GM19452 (cell line): ENCODE data around the gene OSBPL10.
A peak's percentile ranks its signal among the peaks of the same experiment; 100 is the strongest.

Experiments used
- ATAC-seq: cut with Tn5 transposase; IDR thresholded peaks from one replicate; pipeline ENCODE4 v1.9.1; 2021; ENCODE audit not compliant: unreplicated experiment

The OSBPL10 gene

GRCh38 chr3:31959951-31960792 lies 20.9 kb downstream of the OSBPL10 start:
- ATAC-seq: peak; percentile 42

GRCh38 chr3:31959251-31959650 lies 21.8 kb downstream of the OSBPL10 start:
- no peak for ATAC-seq

- no peak for ATAC-seq
These were observed 22.3 kb downstream of the OSBPL10 start for GRCh38 chr3:31958701-31959152.

DNA sequence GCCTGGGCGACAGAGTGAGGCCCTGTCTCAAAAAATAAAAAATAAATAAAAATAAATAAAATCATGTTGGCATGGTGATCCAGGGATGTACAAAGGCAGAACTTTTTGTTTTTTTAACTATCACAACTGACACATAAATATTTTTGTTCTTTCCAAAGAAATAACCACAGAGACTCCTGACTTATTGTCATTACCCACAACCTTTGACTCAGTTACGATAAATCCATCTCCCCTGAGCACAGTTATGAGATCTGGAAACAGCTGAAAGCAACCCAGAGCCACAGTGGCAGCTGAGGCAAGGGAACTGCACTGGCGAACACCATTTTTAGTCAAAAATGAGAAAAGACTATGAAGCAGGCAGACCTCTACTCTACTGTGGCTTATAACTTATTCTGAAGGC lies 24.0 kb downstream of the OSBPL10 start:
- no peak for ATAC-seq

DNA sequence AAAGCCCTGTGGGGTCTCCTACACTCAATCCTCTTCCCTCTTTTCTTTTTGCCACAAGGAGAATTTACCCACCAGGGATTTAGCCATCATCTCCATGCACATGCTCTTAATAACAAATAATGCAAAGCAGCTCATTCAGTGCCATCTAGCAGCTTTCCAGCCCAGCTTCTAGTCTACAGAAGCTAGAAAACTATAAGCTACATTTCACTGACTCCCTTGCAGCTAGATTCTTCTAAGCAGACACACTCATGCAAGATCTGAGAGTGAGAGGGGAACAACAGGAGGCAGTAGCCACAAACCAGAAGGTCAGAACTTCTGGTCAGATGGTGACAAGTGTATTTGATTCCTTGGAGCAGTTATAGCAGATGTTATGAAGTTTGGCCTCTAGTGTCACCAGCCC lies 25.5 kb downstream of the OSBPL10 start:
- ATAC-seq: no peak

GRCh38 chr3:31953636-31954035 lies 27.4 kb downstream of the OSBPL10 start:
- ATAC-seq: no peak

DNA sequence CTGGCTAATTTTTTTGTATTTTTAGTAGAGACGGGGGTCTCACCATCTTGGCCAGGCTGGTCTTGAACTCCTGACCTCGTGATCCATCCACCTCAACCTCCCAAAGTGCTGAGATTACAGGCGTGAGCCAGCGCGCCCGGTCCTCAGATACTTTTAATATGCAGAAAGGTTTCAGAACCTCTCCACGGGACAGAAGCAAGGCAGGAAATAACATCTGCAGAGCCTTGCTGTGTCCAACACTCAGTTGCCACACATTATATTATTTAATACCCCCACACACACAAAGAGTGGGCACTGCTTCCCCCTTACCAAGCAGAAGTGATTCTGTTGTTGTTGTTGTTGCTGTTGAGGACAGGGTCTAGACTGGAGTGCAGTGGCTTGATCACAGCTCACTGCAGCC lies 28.0 kb downstream of the OSBPL10 start:
- ATAC-seq: no peak

DNA sequence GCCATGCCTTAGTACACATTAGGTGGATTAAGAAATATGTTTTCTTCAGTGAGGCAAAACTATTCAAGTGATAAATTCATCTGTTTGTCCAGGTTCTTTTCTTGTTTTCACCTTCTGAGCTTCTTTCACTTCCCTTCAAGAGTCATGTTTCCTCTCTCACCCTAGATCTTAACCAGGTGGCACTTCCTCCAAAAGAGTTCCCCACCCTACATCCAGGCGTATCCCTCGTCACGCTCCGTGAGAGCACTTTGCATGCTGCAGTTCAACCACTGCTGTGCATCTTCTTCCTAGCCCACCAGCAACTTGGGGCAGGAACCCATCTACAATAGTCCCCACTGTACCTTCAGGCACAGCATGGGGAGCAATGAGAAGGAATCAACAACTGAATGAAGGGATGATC lies 28.9 kb downstream of the OSBPL10 start:
- peak; percentile 93 for ATAC-seq

- no peak for ATAC-seq
These were observed 32.8 kb downstream of the OSBPL10 start for GRCh38 chr3:31948280-31948679.

- ATAC-seq: no peak
These were observed 33.4 kb downstream of the OSBPL10 start for GRCh38 chr3:31947671-31948091.

DNA sequence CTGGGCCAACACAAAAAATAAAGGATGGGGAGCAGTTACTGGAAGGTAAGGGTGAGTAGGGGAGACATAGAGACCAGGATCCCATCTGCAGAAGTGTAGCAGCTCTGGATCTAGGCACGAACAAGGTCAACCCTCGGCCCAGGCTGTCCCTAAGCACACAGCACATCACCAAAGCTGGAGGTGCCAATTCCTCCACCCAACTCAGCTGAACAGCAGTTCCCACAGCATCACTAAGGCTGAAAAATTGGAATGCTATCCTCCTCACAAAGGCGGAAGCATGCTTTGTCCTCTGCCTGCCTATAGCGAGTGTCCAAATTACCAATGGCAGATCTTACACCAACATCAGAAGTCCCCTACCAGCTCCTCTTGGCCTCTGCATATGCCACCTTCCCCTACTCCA lies 33.9 kb downstream of the OSBPL10 start:
- no peak for ATAC-seq

DNA sequence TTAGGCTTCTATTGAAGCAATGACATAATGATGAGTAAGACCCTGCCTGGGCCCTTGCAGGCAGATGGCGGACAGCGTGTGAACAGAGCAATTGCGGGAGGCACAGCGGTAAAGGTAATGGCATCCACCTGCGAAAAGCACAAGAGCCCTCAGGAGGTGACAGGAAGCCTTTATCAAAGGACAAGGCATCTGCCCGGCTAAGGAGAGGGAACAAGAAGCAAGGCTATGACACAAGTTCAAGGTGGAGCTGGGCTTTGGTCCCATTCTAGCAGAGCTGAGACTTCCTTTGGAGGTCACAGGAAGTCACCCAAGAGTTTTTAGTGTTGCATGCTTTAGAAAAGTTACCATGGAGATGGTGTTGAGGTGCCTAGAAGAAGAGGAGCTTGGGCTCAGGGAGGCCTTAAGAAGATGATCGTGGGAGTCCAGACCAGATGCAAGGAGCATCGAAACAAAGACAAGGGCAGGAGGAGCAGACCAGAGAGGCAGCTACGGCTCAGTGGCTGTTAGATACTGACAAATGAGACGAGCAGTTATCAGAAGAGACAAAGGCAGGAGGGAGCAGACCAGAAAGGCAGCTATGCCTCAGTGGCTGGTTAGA lies 34.5 kb downstream of the OSBPL10 start:
- no peak for ATAC-seq

GRCh38 chr3:31945738-31946052 lies 35.4 kb downstream of the OSBPL10 start:
- no peak for ATAC-seq

GRCh38 chr3:31943041-31943440 lies 38.0 kb downstream of the OSBPL10 start:
- no peak for ATAC-seq

- no peak for ATAC-seq
These were observed 38.6 kb downstream of the OSBPL10 start for GRCh38 chr3:31942446-31942845.

DNA sequence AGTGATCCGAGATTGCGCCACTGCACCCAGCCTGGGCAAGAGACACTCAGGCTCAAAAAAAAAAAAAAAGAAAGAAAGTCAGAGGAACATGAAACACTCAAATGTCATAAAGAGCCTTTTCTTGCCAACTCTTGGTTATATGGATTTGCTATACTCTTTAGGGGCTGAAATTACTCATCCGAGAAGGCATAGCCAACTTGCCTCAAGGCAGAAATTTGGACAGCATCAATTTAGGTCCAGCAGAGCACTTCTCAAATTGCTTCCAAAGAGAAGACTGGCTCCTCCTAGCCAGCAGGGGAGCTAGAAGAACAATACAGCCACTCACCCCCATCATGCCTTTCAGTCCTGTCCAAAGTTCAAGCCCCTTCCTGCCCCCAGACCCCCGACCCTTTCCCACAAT lies 43.8 kb downstream of the OSBPL10 start:
- no peak for ATAC-seq

DNA sequence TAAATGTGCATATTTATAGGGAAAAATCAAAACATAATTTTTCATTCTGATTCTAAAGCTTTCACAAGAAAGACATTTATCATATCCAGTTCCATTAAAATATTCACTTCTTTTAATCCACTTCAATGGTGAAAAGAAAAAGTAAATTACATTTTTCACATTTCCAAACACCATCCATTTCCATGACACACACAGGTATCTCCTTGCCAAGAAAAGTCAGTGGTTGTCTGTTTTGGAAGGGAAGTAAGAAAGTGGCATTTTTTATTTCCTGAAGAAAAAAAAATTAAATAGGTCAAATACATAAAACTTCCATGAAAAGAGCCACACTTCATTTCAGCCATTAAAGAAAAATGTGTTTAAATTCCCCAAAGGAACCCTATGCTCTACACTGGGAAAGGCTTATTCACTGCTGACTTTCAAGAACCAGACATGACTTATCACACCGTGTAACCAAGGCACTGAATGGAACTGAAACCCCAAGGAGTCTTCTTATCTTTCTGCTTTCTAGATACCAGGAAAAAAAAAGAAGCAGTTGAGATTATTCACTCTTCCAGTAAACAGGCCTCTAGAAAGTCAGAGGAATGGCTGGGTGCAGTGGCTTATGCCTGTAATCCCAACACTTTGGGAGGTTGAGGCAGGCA lies 44.5 kb downstream of the OSBPL10 start:
- no peak for ATAC-seq

GRCh38 chr3:31934866-31935265 lies 46.2 kb downstream of the OSBPL10 start:
- ATAC-seq: no peak

GRCh38 chr3:31934018-31934417 lies 47.0 kb downstream of the OSBPL10 start:
- no peak for ATAC-seq

- ATAC-seq: no peak
These were observed 48.1 kb downstream of the OSBPL10 start for GRCh38 chr3:31932990-31933389.

DNA sequence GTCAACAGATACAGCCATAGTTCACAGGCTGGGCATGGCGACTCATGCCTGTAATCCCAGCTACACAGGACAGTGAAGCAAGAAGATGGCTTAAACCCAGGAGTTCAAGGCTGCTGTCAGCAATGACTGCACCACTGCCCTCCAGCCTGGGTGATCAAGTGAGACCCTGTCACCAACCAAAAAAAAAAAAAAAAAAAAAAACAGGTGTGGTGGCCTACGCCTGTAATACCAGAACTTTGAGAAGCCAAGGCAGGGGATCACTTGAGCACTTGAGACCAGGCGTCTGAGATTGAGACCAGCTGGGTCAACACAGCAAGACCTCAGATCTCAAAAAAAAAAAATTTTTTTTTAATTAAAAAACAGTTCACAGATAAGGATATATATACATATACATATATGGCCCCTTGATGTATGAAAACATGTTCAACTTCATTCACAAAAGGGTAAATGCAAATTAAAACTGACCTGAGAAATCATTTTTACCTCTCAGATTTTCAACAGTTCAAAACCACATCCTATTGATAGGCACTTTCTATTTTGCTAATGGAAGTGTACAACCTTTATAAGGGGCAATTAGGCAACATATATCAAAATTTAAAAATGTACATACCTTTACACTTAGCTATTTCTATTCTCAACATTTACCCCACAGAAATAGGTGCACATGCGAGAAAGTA lies 51.1 kb downstream of the OSBPL10 start:
- ATAC-seq: no peak

GRCh38 chr3:31927811-31928210 lies 53.3 kb downstream of the OSBPL10 start:
- ATAC-seq: no peak
